Loucy (cell line): ENCODE data around the gene OLFM1.
"Not testable (repeated sequence)": the region's sequence is repeated elsewhere in the genome, so short reads cannot be mapped to it uniquely, and the experiment has no call there.

Experiments used
- H2AFZ ChIP-seq: fragments of 200-600 bp; sonication (generic); 2 replicates; pipeline ENCODE4 v1.6.0; 2016; ENCODE audit warnings: antibody characterized with exemption, mild to moderate bottlenecking, low read length, moderate library complexity
- H3F3A ChIP-seq: fragments of 200-600 bp; 2 replicates; pipeline ENCODE4 v1.6.0; 2016; ENCODE audit warnings: antibody characterized with exemption, low read depth, mild to moderate bottlenecking
- H3K27me3 ChIP-seq: fragments of 200-600 bp; sonication (generic); 2 replicates; pipeline ENCODE4 v1.6.1; 2014; ENCODE audit warnings: low read length, mild to moderate bottlenecking; ENCODE audit not compliant: insufficient read depth, poor library complexity, severe bottlenecking
- H3K36me3 ChIP-seq: fragments of 200-600 bp; sonication (generic); 2 replicates; pipeline ENCODE4 v1.6.1; 2016; ENCODE audit warnings: low read length; ENCODE audit not compliant: insufficient read depth
- H3K4me1 ChIP-seq: fragments of 200-600 bp; sonication (generic); 2 replicates; pipeline ENCODE4 v1.5.1; 2014; ENCODE audit warnings: low read length, mild to moderate bottlenecking; ENCODE audit not compliant: insufficient read depth, poor library complexity, severe bottlenecking
- H3K4me2 ChIP-seq: fragments of 200-600 bp; sonication (generic); 2 replicates; pipeline ENCODE4 v1.6.0; 2014; ENCODE audit warnings: antibody characterized with exemption, low read length, low read depth, mild to moderate bottlenecking; ENCODE audit not compliant: poor library complexity, severe bottlenecking
- H3K4me3 ChIP-seq: fragments of 200-600 bp; sonication (generic); 2 replicates; pipeline ENCODE4 v1.5.1; 2014; ENCODE audit warnings: low read length, mild to moderate bottlenecking, mixed read lengths; ENCODE audit not compliant: poor library complexity, severe bottlenecking
- H3K79me2 ChIP-seq: fragments of 200-600 bp; sonication (generic); 2 replicates; pipeline ENCODE4 v1.6.1; 2014; ENCODE audit warnings: low read length; ENCODE audit not compliant: insufficient read depth
- H3K9ac ChIP-seq: fragments of 200-600 bp; sonication (generic); 2 replicates; pipeline ENCODE4 v1.6.0; 2014; ENCODE audit warnings: mild to moderate bottlenecking, low read depth, low read length, moderate library complexity; ENCODE audit not compliant: poor library complexity, severe bottlenecking
- H3K9me2 ChIP-seq: fragments of 200-600 bp; sonication (generic); replicated peaks from 2 replicates; pipeline ENCODE4 v1.6.1; 2016; ENCODE audit warnings: low read depth, low read length, mixed read lengths
- H3K9me3 ChIP-seq: fragments of 200-600 bp; sonication (generic); 2 replicates; pipeline ENCODE4 v1.6.1; 2014; ENCODE audit warnings: mild to moderate bottlenecking, antibody characterized with exemption, low read length, low read depth; ENCODE audit not compliant: insufficient read depth
- H4K20me1 ChIP-seq: fragments of 200-600 bp; sonication (generic); 2 replicates; pipeline ENCODE4 v1.6.0; 2014; ENCODE audit warnings: antibody characterized with exemption, low read length, mild to moderate bottlenecking; ENCODE audit not compliant: insufficient read depth, poor library complexity, severe bottlenecking
- EZH2phosphoT487 ChIP-seq: fragments of 200-600 bp; IDR thresholded peaks from 2 replicates; pipeline ENCODE4 v1.6.1; 2018; ENCODE audit warnings: antibody characterized with exemption, mild to moderate bottlenecking, moderate library complexity, borderline replicate concordance
- TF ChIP-seq, protein P1 (sequence below): fragments of 200-600 bp; sonication (generic); conservative IDR thresholded peaks from 2 replicates; pipeline ENCODE4 v1.5.1; 2014; ENCODE audit warnings: mild to moderate bottlenecking, antibody characterized with exemption, low read length

Gene OLFM1

DNA sequence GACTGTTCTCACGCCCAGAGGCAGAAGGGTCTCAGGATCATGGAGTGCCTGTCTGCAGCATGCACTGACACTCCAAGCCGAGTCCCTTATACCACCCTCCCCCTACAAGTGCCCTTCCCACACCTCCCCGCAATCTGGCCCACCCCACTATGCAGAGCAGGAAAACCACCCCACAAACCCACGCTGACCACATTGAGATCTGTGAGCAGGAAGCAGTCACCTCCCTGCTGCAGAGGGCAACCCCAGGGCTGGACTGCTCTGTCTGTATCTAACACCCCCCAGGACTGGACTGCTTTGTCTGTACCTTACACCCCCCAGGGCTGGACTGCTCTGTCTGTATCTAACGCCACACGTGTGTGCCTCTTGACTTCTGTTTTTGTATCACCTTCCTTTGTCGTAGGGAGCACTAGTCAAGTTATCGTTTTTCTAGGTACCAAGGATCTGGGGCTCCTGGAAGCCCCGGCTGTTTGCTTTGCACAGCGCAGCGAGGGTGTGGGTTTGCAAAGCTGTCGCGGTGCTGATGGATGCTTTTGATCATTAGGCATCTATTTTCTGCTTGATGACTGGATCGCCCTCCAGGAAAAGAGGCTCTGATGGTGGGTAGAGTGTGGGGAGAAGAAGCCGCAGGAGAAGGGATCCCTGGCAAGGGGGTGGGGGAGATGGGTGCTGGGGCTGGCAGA, 21.5 kb downstream of the OLFM1 start:
- Histone ChIP-seq H3K4me1 (no peaks in the 10 kb centered on the region), H3K4me2 (no peak overlapping the region), H3K9me3 (no peaks in the 10 kb centered on the region), H3K79me2 (no peaks in the 10 kb centered on the region), H2AFZ (no peak overlapping the region), H3K27me3 (no peaks in the 10 kb centered on the region), H3K9ac (no peak overlapping the region), H3K9me2 (no peaks in the 10 kb centered on the region), H3F3A (no peaks in the 10 kb centered on the region), H3K4me3 (no peak overlapping the region), H3K36me3 (no peaks in the 10 kb centered on the region), H4K20me1 (no peaks in the 10 kb centered on the region)
- no peak for TF ChIP-seq EZH2phosphoT487
- TF ChIP-seq, protein P1, sequence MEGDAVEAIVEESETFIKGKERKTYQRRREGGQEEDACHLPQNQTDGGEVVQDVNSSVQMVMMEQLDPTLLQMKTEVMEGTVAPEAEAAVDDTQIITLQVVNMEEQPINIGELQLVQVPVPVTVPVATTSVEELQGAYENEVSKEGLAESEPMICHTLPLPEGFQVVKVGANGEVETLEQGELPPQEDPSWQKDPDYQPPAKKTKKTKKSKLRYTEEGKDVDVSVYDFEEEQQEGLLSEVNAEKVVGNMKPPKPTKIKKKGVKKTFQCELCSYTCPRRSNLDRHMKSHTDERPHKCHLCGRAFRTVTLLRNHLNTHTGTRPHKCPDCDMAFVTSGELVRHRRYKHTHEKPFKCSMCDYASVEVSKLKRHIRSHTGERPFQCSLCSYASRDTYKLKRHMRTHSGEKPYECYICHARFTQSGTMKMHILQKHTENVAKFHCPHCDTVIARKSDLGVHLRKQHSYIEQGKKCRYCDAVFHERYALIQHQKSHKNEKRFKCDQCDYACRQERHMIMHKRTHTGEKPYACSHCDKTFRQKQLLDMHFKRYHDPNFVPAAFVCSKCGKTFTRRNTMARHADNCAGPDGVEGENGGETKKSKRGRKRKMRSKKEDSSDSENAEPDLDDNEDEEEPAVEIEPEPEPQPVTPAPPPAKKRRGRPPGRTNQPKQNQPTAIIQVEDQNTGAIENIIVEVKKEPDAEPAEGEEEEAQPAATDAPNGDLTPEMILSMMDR = no peak

DNA sequence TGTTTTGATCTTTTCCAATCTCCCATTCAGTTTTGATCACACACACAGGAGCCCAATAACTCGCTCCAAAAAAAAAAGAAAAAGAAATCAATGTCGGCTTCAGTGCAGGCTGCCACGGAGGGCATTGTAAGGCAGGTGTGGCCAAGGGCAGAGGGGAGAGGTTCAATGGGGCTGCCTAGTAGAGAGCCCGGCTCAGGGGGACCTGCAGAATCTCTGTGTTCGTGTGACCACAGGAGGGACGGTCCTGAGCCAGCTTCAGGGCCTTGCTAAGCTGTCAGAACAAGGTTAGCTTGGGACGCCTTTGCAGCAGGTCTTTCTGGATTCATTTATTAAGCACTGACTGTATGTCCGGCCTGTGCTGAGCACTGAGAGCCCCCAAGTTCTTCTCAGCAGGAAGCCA, 22.2 kb downstream of the OLFM1 start:
- Histone ChIP-seq H3K9me2 (no peaks in the 10 kb centered on the region), H3K27me3 (no peaks in the 10 kb centered on the region), H3K36me3 (no peaks in the 10 kb centered on the region), H2AFZ (no peak overlapping the region), H4K20me1 (no peaks in the 10 kb centered on the region), H3K4me3 (no peak overlapping the region), H3F3A (no peaks in the 10 kb centered on the region), H3K9me3 (no peaks in the 10 kb centered on the region; the same call in 1 of the 2 replicates), H3K4me1 (no peaks in the 10 kb centered on the region), H3K9ac (no peak overlapping the region), H3K4me2 (no peak overlapping the region), H3K79me2 (no peaks in the 10 kb centered on the region)
- no peak for TF ChIP-seq EZH2phosphoT487
- TF ChIP-seq, protein P1 = no peak

DNA sequence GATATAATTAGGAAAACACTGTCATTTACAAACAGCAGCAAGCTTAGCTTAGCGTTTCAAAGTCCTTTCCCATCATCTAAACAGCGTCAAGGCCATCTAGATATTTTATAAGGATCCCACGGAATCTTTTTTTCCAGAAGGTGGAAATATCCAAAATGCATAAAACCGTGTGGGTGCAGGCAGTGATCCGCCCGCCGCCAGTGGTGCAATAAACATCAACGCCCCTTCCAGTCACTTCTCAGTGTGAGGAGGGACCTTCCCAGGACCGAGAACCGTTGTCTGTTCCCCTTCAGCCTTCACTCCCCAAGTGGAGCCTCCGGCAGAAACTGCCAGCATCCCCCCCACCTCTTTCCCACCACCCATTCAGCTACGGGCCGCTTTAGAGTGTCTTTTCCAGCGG, 22.9 kb downstream of the OLFM1 start:
- Histone ChIP-seq H3K4me3 (no peak overlapping the region), H3K4me2 (no peak overlapping the region), H3K79me2 (no peaks in the 10 kb centered on the region), H2AFZ (no peak overlapping the region), H4K20me1 (no peaks in the 10 kb centered on the region), H3F3A (no peaks in the 10 kb centered on the region), H3K27me3 (no peaks in the 10 kb centered on the region), H3K9ac (no peak overlapping the region), H3K36me3 (no peaks in the 10 kb centered on the region), H3K9me3 (no peaks in the 10 kb centered on the region; the same call in 1 of the 2 replicates), H3K9me2 (no peaks in the 10 kb centered on the region), H3K4me1 (no peaks in the 10 kb centered on the region)
- TF ChIP-seq, protein P1 = no peak
- TF ChIP-seq EZH2phosphoT487 = no peak

DNA sequence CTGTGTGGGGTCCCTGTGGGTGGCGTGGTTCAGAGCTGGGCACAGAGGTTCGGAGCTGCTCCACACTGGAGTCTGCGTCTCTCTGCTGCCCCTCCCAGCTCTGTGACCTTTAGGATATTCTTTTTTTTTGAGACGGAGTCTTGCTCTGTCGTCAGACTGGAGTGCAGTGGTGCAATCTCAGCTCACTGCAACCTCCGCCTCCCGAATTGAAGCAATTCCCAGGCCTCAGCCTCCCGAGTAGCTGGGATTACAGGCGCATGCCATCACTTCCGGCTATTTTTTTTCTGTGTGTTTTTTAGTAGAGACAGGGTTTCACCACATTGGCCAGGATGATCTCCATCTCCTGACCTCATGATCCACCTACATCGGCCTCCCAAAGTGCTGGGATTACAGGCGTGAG, 24.1 kb downstream of the OLFM1 start:
- H3K27me3 ChIP-seq, H3K9me3 ChIP-seq, H3K9me2 ChIP-seq, H3K79me2 ChIP-seq, H3K4me3 ChIP-seq, H3K4me2 ChIP-seq, H3K9ac ChIP-seq, H4K20me1 ChIP-seq, H2AFZ ChIP-seq, H3K36me3 ChIP-seq, H3K4me1 ChIP-seq, H3F3A ChIP-seq: not testable (repeated sequence)
